ENCODE results near the gene C10orf88.

- TF ChIP-seq CTCF (conservative IDR thresholded peaks at IDR 0.05; ENCODE audit: low read length) = no peak
- TF ChIP-seq EZH2phosphoT487 (IDR thresholded peaks at IDR 0.05; ENCODE audit: borderline replicate concordance) = no peak
These were observed 29.9 kb upstream of the C10orf88 start for GRCh38 chr10:122983898-122984297.

All from Loucy (cell line).